NOMO-1 treated with dmso at 0.1 percent for 144 hours (cell line): ENCODE measurements around the gene PPAT.
A peak's percentile ranks its signal among the peaks of the same experiment; 100 is the strongest.
"Not testable (repeated sequence)": the region's sequence is repeated elsewhere in the genome, so short reads cannot be mapped to it uniquely, and the experiment has no call there.

ENCODE experiments used
- DNase-seq: peaks from one replicate; lab custom pipeline; 2025; ENCODE audit not compliant: unreplicated experiment; lab: John Stamatoyannopoulos, UW

PPAT gene

GRCh38 chr4:56387023-56388001 is 48.1 kb downstream of the PPAT start, which contains the start of gene AASDH:
Gene AASDH (minus strand): TSS chr4:56387491. CDS start chr4:56384299, 3,192 bp downstream.
- DNase-seq, result peak; percentile 85

- no peak for DNase-seq
These were observed 49.3 kb downstream of the PPAT start for GRCh38 chr4:56386091-56386490.

DNA sequence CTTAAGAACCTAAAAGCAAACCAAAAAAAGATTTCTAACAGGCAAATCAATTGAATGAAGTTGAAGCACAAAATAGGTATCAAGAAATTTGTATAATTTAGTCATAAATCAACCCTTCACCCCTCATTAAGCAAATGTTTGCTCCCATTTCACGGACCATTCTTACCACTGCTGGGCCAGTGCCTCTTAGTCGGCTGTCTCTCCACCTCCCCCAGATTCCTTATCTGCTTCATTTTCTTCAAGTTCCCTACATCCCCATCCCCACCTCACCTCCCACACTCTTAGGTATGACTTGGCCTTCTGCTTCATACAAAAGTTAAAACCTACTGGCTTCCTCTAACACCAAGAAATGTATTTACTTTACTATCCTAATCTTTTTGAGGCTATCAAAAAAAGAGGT is 60.0 kb downstream of the PPAT start:
- DNase-seq, result no peak

GRCh38 chr4:56374956-56375355 is 60.5 kb downstream of the PPAT start:
- no peak for DNase-seq

DNA sequence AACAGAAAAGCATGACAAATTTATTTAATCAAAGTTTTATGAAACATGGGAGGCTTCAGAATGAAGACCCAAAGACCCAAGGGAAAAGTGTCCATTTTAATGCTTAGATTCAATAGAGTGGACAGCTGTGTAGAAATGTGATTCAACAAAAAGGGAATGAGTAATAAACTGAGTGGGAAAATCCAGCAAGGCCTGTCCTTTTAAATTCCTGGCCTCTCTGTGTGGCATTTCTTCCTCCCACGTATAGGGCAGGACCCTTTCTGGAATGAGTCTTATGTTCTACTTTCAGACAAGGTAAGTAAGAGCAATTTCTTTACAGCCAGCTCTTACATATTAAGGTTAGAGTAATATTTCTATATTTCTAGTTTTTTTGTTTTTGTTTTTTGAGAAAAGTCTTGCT is 62.6 kb downstream of the PPAT start:
- no peak for DNase-seq

DNA sequence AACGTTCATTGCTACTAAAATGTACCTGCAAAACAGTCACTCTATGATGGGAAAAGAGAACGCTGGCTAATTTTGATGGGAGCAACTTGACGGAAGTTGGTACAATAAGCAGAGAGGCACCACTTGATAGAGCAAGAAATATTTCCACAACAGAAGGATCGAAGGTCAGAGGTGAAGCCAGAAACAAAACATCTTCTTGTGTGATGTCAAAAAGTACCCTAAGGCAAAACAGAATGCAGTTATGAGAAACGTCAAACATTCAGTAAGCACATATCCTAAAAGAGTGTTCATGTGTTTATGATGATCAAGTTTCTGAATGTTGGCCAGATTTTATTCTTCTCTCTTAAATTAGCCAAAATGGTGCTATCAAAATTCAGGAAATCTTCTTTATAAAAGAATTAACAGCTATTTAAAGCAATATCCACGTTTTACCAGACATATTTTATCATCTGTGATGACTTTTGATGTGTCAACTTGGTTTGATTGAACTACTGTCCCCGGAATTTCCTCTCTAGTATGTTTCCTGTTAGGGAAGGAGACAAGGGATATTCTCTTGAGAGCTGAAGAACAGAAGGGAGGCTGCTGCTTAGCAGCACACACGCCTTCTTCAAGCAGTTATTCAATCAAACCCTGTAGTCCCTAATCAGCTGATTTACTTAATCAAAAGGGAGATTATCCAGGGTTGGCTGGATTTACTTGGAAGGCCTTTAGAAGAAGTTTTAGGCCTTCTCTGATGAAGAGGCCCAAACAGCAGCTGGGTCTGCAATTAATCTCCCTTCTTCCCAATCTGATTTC is 63.8 kb downstream of the PPAT start:
- no peak for DNase-seq

DNA sequence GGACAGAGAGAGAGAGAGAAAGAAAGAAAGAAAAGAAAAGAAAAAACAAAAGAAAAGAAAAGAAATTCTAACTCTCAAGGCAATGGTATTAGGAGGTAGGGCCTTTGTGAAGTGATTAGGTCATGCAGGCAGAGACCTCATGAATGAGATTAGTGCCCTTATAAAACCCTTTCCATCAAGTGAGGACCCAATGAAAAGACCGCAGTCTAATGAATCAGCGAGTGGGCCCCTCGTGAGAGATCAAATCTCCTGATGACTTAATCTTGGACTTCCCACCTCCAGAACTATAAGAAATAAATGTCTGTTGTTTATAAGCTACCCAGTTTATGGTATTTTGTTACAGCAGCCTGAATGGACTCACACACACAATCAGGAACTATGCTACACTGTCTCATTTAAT is 65.0 kb downstream of the PPAT start:
- DNase-seq, result no peak

DNA sequence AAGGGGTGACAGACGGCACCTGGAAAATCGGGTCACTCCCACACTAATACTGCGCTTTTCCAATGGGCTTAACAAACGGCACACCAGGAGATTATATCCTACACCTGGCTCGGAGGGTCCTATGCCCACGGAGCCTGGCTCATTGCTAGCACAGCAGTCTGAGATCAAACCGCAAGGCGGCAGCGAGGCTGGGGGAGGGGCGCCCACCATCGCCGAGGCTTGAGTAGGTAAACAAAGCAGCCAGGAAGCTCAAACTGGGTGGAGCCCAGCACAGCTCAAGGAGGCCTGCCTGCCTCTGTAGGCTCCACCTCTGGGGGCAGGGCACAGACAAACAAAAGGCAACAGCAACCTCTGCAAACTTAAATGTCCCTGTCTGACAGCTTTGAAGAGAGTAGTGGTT is 72.4 kb downstream of the PPAT start:
- DNase-seq, result not testable (repeated sequence)

DNA sequence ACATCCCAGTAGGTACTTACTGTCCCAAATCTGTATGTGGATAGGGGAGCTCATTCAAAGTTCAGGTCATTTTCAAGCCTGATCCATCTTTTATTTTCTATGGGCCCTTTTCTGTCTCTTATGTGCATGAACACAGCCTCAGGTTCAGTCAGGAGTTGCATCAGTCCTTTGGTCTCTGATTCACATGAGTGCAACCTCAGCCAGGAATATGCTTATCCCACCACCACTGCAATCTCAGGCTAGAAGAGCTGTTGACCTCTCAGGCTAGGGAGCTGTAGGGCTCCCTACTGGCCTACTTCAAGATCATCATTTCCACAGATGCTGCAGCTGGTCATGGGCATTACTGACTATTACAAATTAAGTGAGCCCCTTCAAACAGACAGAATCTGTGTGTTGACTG is 75.3 kb downstream of the PPAT start:
- DNase-seq, result no peak

- no peak for DNase-seq
These were observed 78.8 kb downstream of the PPAT start for GRCh38 chr4:56356650-56357049.

- DNase-seq, result no peak
These were observed 86.8 kb downstream of the PPAT start for GRCh38 chr4:56348576-56348975.

DNA sequence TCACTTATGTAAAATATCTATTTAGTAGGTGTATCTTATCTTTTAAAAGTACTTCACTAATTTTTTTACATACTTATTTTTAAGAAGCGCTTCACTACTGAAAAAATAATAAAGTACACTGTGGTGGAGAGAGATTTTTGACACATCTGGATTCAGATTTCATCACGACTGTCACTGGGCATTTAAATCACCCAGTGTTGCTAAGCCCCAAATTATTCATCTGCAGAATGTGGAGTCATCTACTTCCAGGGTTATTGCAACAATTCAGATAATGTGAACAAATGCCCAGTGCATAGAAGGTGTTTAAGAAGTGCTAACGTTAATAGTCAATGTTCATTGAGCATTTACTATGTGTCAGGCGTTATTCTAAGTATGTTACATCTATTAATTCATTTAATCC is 90.0 kb downstream of the PPAT start:
- DNase-seq, result no peak
